Activated CD4-positive, alpha-beta memory T cell treated with anti-CD3 and anti-CD28 coated beads for 36 hours (primary cell): ENCODE results near the gene RPN1. TPM values are rescaled to one million over a fixed set of nuclear protein-coding genes. Genes with fewer than 3 reads are reported as not detected.

ENCODE experiments used
- CTCF ChIA-PET: fragments of 350-600 bp; sonication (Branson Sonifier 250); formaldehyde crosslinking; loops from one replicate; lab custom pipeline; 2021; ENCODE audit warnings: antibody characterized with exemption, inconsistent platforms; lab: Charles Lee
- POLR2A ChIA-PET: fragments of 350-600 bp; sonication (Branson Sonifier 250); formaldehyde crosslinking; loops from one replicate; lab custom pipeline; 2021; ENCODE audit warnings: antibody characterized with exemption; lab: Charles Lee
- DNase-seq: peaks from one replicate; pipeline ENCODE4 v3.0.0-alpha.2; 2020
- H3K27ac Mint-ChIP-seq: one replicate; pipeline ENCODE4 v1.8.0; 2021; ENCODE audit warnings: mixed read lengths
- H3K27me3 Mint-ChIP-seq: one replicate; pipeline ENCODE4 v1.8.0; 2021; ENCODE audit warnings: mixed read lengths
- H3K36me3 Mint-ChIP-seq: one replicate; pipeline ENCODE4 v1.8.0; 2021; ENCODE audit warnings: mixed read lengths
- H3K4me1 Mint-ChIP-seq: one replicate; pipeline ENCODE4 v1.8.0; 2021; ENCODE audit warnings: low read depth, mixed read lengths
- H3K4me3 Mint-ChIP-seq: one replicate; pipeline ENCODE4 v1.8.0; 2021; ENCODE audit warnings: mild to moderate bottlenecking, mixed read lengths
- H3K9me3 Mint-ChIP-seq: one replicate; pipeline ENCODE4 v1.8.0; 2021; ENCODE audit warnings: mixed read lengths
- intact Hi-C: fragments of 100-400 bp; cut with micrococcal nuclease; formaldehyde crosslinking; loops from one replicate; pipeline ENCODE4 v1.15.1; 2023
- total RNA-seq, 2 experiments: library from RNA; stranded (reverse); gene quantifications; one replicate each; pipeline ENCODE4 v1.2.3, GENCODE V29; 2021

The RPN1 gene
- total RNA-seq, 2 experiments from 2014 or later: 166 to 168 TPM

- Mint-ChIP-seq H3K36me3 (peaks cover 13% of the 10 kb centered on the region), H3K9me3 (no peaks in the 10 kb centered on the region), H3K4me3 (peak overlapping the region; percentile 87), H3K27ac (peak overlapping the region; percentile 89), H3K27me3 (no peaks in the 10 kb centered on the region), H3K4me1 (peaks cover 33% of the 10 kb centered on the region)
- ChIA-PET CTCF (interaction anchor here (3.4 kb wide), 1 partner anchor 33 kb away, joined by 22 read pairs; no protein-coding TSS in a partner anchor), POLR2A (no interaction called here)
- no peak for DNase-seq
- intact Hi-C loops: no loop called here
Measured at GRCh38 chr3:128648402-128648801, 2.2 kb downstream of the RPN1 start.

DNA sequence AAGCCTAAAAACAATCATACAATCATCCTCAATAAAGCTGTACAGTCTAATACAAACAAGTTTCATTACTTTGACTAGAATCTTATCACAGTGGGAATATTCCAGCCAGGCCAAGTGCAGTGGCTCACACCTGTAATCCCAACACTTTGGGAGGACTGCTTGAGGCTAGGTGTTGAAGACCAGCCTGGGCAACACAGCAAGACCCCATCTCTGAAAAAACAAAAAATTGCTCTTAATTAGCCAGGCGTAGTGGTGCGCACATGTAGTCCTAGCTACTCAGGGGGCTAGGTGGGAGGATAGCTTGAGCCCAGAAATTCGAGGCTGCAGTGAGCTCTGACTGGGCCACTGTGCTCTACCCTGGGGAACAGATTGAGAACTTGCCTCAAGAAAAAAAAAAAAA lies 3.3 kb downstream of the RPN1 start:
- DNase-seq: no peak
- Mint-ChIP-seq H3K4me3 (no peak overlapping the region), H3K4me1 (peaks cover 35% of the 10 kb centered on the region), H3K27ac (no peak overlapping the region), H3K27me3 (no peaks in the 10 kb centered on the region), H3K36me3 (peaks cover 17% of the 10 kb centered on the region), H3K9me3 (no peaks in the 10 kb centered on the region)
- intact Hi-C loops: no loop called here
- POLR2A ChIA-PET: no interaction called here
- CTCF ChIA-PET: interaction anchor here (1.2 to 1.5 kb wide), 2 partner anchors 29 to 33 kb away, joined by 3 to 5 read pairs; no protein-coding TSS in a partner anchor

DNA sequence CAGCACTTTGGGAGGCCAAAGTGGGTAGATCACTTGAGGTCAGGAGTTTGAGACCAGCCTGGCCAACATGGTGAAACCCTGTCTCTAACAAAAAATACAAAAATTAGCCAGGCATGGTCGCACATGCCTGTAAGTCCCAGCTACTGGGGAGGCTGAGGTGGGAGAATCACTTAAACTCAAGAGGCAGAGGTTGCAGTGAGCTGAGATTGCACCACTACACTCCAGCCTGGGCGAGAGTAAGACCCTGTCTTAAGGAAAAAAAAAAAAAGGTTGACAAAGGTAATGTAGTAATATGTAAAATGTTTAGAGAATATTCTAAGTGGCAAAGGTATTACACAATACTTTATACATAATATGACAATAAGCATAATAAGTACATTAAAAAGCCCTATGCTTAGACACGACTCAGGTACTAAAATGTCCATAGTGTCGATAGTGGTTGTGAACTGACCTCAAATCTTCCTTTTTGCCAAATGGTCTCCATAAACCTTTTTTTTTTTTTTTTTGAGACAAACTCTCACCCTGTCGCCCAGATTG lies 16.5 kb downstream of the RPN1 start:
- no peak for DNase-seq
- ChIA-PET POLR2A (no interaction called here), CTCF (no interaction called here)
- no peaks in the 10 kb centered on the region for H3K9me3 Mint-ChIP-seq
- intact Hi-C loops: no loop called here
- H3K27ac Mint-ChIP-seq: no peak overlapping the region
- peaks cover 33% of the 10 kb centered on the region for H3K36me3 Mint-ChIP-seq
- no peak overlapping the region for H3K4me3 Mint-ChIP-seq
- peaks cover 4% of the 10 kb centered on the region for H3K4me1 Mint-ChIP-seq
- H3K27me3 Mint-ChIP-seq: no peaks in the 10 kb centered on the region

GRCh38 chr3:128632301-128632700 lies 18.3 kb downstream of the RPN1 start:
- Mint-ChIP-seq H3K27ac (no peak overlapping the region), H3K4me1 (peaks cover 1% of the 10 kb centered on the region), H3K36me3 (peaks cover 30% of the 10 kb centered on the region), H3K27me3 (no peaks in the 10 kb centered on the region), H3K9me3 (no peaks in the 10 kb centered on the region), H3K4me3 (no peak overlapping the region)
- intact Hi-C loops: no loop called here
- CTCF ChIA-PET: interaction anchor here (1.8 kb wide), 1 partner anchor 15 kb away, joined by 9 read pairs; no protein-coding TSS in a partner anchor
- no peak for DNase-seq
- POLR2A ChIA-PET: no interaction called here

DNA sequence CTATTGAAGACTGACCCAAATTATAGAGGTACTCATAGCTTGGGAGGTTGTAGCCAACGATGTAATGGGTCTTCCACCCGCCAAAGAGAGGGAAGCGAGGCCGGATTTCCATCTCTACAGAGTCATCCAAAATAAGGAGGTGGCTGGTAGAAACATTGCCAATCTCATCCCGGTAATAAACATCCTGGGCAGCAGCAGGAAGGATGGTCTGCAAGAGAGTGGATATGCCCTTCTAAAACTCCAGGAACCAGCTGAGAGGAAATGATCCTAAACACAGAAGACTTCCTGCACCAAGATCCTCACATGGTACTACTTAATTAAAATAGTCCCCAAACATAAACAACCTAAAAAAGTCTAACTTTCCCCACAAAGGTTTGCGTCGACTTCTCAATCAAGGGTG lies 20.7 kb downstream of the RPN1 start:
- Mint-ChIP-seq H3K27ac (no peak overlapping the region), H3K4me3 (no peak overlapping the region), H3K36me3 (peaks cover 42% of the 10 kb centered on the region), H3K4me1 (no peaks in the 10 kb centered on the region), H3K9me3 (no peaks in the 10 kb centered on the region), H3K27me3 (no peaks in the 10 kb centered on the region)
- intact Hi-C loops: no loop called here
- no peak for DNase-seq
- ChIA-PET CTCF (no interaction called here), POLR2A (interaction anchor here (1.1 to 1.5 kb wide), 2 partner anchors 11 to 12 kb away, joined by 3 read pairs; no protein-coding TSS in a partner anchor)

DNA sequence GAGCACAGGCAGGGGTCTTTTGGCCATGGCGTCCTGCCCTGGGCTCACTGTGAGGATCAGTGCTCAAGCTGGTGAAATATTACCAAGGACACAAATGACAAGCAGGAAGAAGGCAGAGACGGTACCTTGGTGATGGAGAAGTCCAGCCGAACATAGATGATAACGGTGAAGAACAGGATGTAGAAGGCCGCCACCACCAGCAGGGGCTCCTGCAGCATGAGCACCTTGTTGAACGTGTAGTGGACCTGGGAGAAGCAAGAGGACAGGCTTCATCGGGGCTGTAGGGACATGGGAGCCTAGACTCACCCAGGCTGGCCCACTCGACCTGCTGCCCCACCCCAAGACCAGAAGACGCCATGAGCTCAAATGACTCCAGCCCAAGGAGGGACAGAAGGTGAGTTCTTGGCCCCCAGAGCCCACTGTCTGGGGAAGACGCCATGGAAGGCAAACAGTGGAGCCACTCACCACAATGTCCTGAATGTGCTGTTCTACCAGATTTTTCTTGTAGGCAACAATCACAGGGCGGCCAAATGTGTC lies 25.1 kb downstream of the RPN1 start:
- no peaks in the 10 kb centered on the region for H3K9me3 Mint-ChIP-seq
- H3K36me3 Mint-ChIP-seq: peaks cover 64% of the 10 kb centered on the region
- no peak overlapping the region for H3K4me3 Mint-ChIP-seq
- peak overlapping the region; percentile 46 for H3K27ac Mint-ChIP-seq
- H3K4me1 Mint-ChIP-seq: peaks cover 6% of the 10 kb centered on the region
- DNase-seq: no peak
- H3K27me3 Mint-ChIP-seq: no peaks in the 10 kb centered on the region
- intact Hi-C loops: no loop called here
- ChIA-PET CTCF (interaction anchor here (1.3 kb wide), 1 partner anchor 28 kb away, joined by 3 read pairs; no protein-coding TSS in a partner anchor), POLR2A (no interaction called here)

GRCh38 chr3:128624526-128625138 lies 26.0 kb downstream of the RPN1 start:
- no peak overlapping the region for H3K27ac Mint-ChIP-seq
- H3K4me1 Mint-ChIP-seq: peaks cover 12% of the 10 kb centered on the region
- H3K9me3 Mint-ChIP-seq: no peaks in the 10 kb centered on the region
- H3K36me3 Mint-ChIP-seq: peaks cover 64% of the 10 kb centered on the region
- no peak for DNase-seq
- H3K27me3 Mint-ChIP-seq: no peaks in the 10 kb centered on the region
- ChIA-PET POLR2A (no interaction called here), CTCF (interaction anchor here (0.6 kb wide), 1 partner anchor 65 kb away, joined by 4 read pairs; no protein-coding TSS in a partner anchor)
- intact Hi-C loops: no loop called here
- no peak overlapping the region for H3K4me3 Mint-ChIP-seq

DNA sequence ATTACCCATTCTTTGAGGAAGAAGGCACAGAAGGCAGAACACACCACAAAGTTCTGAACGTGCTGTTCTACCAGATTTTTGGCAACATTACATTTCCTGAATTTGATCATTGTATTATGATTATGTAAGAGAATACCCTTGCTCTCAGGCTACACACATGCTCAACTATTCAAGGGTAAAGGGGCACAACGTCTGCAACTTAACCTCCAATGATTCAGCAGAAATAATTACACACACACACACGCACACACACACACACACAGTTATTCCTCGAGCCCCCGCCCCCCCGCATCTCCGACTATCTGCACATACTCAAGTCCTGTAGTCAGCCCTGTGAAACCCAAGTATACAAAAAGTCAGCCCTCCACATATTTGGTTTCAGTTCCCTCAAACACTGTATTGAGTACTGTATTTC lies 26.8 kb downstream of the RPN1 start:
- Mint-ChIP-seq H3K4me1 (peaks cover 21% of the 10 kb centered on the region), H3K36me3 (peaks cover 70% of the 10 kb centered on the region), H3K9me3 (no peaks in the 10 kb centered on the region), H3K4me3 (no peak overlapping the region), H3K27ac (no peak overlapping the region), H3K27me3 (no peaks in the 10 kb centered on the region)
- POLR2A ChIA-PET: no interaction called here
- DNase-seq: no peak
- intact Hi-C loops: no loop called here
- CTCF ChIA-PET: no interaction called here

- H3K27ac Mint-ChIP-seq: peak overlapping the region; percentile 23
- POLR2A ChIA-PET: no interaction called here
- CTCF ChIA-PET: interaction anchor here (1.2 kb wide), 1 partner anchor 173 kb away, joined by 3 read pairs; no protein-coding TSS in a partner anchor
Measured at GRCh38 chr3:128621931-128622330, 28.7 kb downstream of the RPN1 start.

GRCh38 chr3:128621234-128621633 lies 29.4 kb downstream of the RPN1 start:
- peaks cover 36% of the 10 kb centered on the region for H3K4me1 Mint-ChIP-seq
- ChIA-PET POLR2A (no interaction called here), CTCF (interaction anchor here (1.2 kb wide), 1 partner anchor 174 kb away, joined by 3 read pairs; no protein-coding TSS in a partner anchor)
- H3K27me3 Mint-ChIP-seq: no peaks in the 10 kb centered on the region
- intact Hi-C loops: no loop called here
- H3K27ac Mint-ChIP-seq: peak overlapping the region; percentile 95
- peaks cover 72% of the 10 kb centered on the region for H3K36me3 Mint-ChIP-seq
- H3K4me3 Mint-ChIP-seq: no peak overlapping the region
- H3K9me3 Mint-ChIP-seq: no peaks in the 10 kb centered on the region
- DNase-seq: no peak

More at GRCh38 chr3:128621931-128622330, 28.7 kb downstream of the RPN1 start:
- Mint-ChIP-seq H3K9me3 (no peaks in the 10 kb centered on the region), H3K4me1 (peaks cover 35% of the 10 kb centered on the region), H3K27me3 (no peaks in the 10 kb centered on the region), H3K4me3 (no peak overlapping the region), H3K36me3 (peaks cover 78% of the 10 kb centered on the region)
- no peak for DNase-seq
- intact Hi-C loops: no loop called here

DNA sequence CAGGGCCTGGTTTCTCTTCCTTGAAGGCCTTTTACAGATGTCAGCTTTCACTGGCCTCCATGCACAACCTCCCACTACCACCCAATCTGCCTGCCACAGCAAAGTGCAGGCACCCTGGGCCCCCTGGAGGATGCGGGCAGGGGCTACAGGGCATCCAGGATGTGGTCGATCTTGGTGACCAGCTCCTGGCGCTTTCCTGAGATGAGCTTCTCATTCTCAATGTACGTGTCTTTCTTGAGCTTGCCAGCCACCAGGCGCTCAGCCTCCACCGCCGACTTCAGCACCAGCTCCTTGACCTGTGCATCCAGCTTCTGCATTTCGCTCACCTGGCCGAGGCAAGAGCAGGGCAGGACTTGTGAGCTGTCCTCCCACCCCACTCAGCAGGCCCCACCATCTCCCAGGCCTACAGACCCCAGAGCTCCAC lies 30.3 kb downstream of the RPN1 start:
- POLR2A ChIA-PET: interaction anchor here (0.7 to 0.8 kb wide), 2 partner anchors 160 to 259 kb away, joined by 3 read pairs; partner anchors contain the start of gene ACAD9
- intact Hi-C loops: no loop called here
- no peaks in the 10 kb centered on the region for H3K27me3 Mint-ChIP-seq
- H3K9me3 Mint-ChIP-seq: no peaks in the 10 kb centered on the region
- H3K27ac Mint-ChIP-seq: peak overlapping the region; percentile 95
- H3K36me3 Mint-ChIP-seq: peaks cover 64% of the 10 kb centered on the region
- CTCF ChIA-PET: interaction anchor here (0.7 to 1.1 kb wide), 5 partner anchors 21 to 302 kb away, joined by 3 to 4 read pairs (median 3); no protein-coding TSS in a partner anchor
- H3K4me1 Mint-ChIP-seq: peaks cover 36% of the 10 kb centered on the region
- DNase-seq: peak; percentile 74
- H3K4me3 Mint-ChIP-seq: no peak overlapping the region
